ENCODE data around the gene DCDC2.

DNA sequence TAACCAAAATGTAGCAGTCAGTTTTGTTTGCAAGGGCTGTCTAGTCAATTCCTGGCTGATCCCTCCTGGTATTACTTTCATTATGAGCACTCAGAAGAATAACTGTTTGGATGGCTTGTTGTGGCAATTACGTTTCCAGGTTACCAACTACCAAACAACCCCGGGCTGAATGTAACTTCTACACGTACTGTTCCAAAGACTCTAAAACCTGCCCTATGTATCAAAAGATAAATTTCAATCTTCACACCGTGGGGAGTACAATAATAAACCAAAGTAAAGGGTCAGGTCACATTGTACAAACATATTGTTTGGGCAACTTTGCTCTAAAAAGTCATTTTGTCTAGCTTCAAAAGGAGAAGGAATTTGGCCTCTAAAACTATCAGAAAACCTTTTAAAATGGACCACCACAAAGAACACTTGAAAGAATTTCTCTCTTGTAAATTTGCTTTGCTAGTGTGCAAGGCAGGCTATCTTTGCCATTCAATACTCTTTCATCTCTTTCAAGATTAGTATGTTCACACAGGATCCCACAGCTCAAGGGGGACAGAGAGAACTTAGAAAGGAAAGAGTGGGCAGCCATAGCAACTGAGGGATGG is 27.6 kb downstream of the DCDC2 start:
- TF ChIP-seq, protein P1, sequence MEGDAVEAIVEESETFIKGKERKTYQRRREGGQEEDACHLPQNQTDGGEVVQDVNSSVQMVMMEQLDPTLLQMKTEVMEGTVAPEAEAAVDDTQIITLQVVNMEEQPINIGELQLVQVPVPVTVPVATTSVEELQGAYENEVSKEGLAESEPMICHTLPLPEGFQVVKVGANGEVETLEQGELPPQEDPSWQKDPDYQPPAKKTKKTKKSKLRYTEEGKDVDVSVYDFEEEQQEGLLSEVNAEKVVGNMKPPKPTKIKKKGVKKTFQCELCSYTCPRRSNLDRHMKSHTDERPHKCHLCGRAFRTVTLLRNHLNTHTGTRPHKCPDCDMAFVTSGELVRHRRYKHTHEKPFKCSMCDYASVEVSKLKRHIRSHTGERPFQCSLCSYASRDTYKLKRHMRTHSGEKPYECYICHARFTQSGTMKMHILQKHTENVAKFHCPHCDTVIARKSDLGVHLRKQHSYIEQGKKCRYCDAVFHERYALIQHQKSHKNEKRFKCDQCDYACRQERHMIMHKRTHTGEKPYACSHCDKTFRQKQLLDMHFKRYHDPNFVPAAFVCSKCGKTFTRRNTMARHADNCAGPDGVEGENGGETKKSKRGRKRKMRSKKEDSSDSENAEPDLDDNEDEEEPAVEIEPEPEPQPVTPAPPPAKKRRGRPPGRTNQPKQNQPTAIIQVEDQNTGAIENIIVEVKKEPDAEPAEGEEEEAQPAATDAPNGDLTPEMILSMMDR (conservative IDR thresholded peaks at IDR 0.05) = no peak
- TF ChIP-seq EZH2 (IDR thresholded peaks at IDR 0.05; ENCODE audit: low read depth) = no peak
